Thyroid gland (tissue), 4 donors: ENCODE measurements around the gene HSPA9. TPM values are rescaled to one million over a fixed set of nuclear protein-coding genes. Genes with fewer than 3 reads are reported as not detected.

Source experiments
- DNase-seq, 2 donors: peaks; one replicate each; pipeline ENCODE4 v3.0.0-alpha.2; 2019
- H3K27ac ChIP-seq, 3 donors: fragments of 200-600 bp; sonication (generic); 1 replicate in 2 of 3; 2 replicates in 1 of 3; pipeline ENCODE4 v1.5.1; 2016 to 2019; ENCODE audit warnings: mild to moderate bottlenecking in 1 of 3, moderate library complexity in 1 of 3
- H3K27me3 ChIP-seq: fragments of 200-600 bp; sonication (generic); one replicate; pipeline ENCODE4 v1.5.1; 2019
- H3K36me3 ChIP-seq, 2 donors: fragments of 200-600 bp; sonication (generic); one replicate each; pipeline ENCODE4 v1.5.1; 2016 to 2019
- H3K4me1 ChIP-seq, 2 donors: fragments of 200-600 bp; sonication (generic); one replicate each; pipeline ENCODE4 v1.5.1; 2017 to 2019
- H3K4me3 ChIP-seq, 3 donors: fragments of 200-600 bp; sonication (generic); replicated peaks in 1 of 3; 1 replicate in 2 of 3; 2 replicates in 1 of 3; pipeline ENCODE4 v1.5.1; 2016; ENCODE audit warnings: mild to moderate bottlenecking in 1 of 3
- H3K9me3 ChIP-seq: fragments of 200-600 bp; sonication (generic); one replicate; pipeline ENCODE4 v1.5.1; 2017
- POLR2A ChIP-seq, 2 donors: fragments of 450-650 bp; IDR thresholded peaks; one replicate each; pipeline ENCODE4 v1.6.1; 2017; ENCODE audit warnings: antibody characterized with exemption in 2 of 2, mild to moderate bottlenecking in 2 of 2, moderate library complexity in 1 of 2
- WGBS, 2 donors: methylation state at CpG; one replicate each; pipeline ENCODE4 v1.1.5; 2017; 5-methylcytosine and 5-hydroxymethylcytosine counted together
- intact Hi-C: fragments of 100-400 bp; cut with DNase I; formaldehyde crosslinking; loops from one replicate; pipeline ENCODE4 v1.15.1; 2023
- total RNA-seq, 4 donors: library from RNA; depleted of rRNA; stranded (reverse); fragments of >200 nt; gene quantifications; one replicate each; pipeline ENCODE4 v1.2.3, GENCODE V29; 2016
- TF ChIP-seq, protein P1 (sequence below), 6 experiments: fragments of 200-600 bp in 3 of 6; fragments of 450-650 bp in 3 of 6; sonication (generic) in 3 of 6; IDR thresholded peaks; one replicate each; pipeline ENCODE4 v1.5.1; 2016 to 2019; ENCODE audit warnings: antibody characterized with exemption in 6 of 6, mild to moderate bottlenecking in 2 of 6, inconsistent platforms in 1 of 6, moderate library complexity in 1 of 6

HSPA9 gene
- total RNA-seq, 4 donors from 2014 or later = 253 to 556 (median 406) TPM

DNA sequence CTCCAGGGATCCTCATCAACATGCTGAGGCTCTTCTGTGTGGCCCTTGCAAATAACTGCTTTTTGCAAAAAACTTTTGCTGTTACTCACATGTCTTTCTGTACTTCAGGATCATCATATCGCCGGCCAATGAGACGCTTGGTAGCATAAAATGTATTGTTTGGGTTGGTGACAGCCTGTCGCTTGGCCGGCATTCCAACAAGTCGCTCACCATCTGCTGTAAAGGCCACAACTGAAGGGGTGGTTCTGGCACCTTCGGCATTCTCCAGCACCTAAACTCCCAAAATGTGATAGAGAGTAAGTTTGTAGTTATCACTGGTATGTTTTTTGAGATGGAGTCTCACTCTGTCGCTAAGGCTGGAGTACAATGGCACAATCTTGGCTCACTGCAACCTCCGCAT lies 4.3 kb downstream of the HSPA9 start:
- no peak for TF ChIP-seq POLR2A (IDR thresholded peaks at IDR 0.05)
- TF ChIP-seq, protein P1, sequence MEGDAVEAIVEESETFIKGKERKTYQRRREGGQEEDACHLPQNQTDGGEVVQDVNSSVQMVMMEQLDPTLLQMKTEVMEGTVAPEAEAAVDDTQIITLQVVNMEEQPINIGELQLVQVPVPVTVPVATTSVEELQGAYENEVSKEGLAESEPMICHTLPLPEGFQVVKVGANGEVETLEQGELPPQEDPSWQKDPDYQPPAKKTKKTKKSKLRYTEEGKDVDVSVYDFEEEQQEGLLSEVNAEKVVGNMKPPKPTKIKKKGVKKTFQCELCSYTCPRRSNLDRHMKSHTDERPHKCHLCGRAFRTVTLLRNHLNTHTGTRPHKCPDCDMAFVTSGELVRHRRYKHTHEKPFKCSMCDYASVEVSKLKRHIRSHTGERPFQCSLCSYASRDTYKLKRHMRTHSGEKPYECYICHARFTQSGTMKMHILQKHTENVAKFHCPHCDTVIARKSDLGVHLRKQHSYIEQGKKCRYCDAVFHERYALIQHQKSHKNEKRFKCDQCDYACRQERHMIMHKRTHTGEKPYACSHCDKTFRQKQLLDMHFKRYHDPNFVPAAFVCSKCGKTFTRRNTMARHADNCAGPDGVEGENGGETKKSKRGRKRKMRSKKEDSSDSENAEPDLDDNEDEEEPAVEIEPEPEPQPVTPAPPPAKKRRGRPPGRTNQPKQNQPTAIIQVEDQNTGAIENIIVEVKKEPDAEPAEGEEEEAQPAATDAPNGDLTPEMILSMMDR (IDR thresholded peaks at IDR 0.05) = no peak
- DNase-seq = no peak
- peaks cover 5 to 18% of the 10 kb centered on the region in 2 donors for H3K4me1 ChIP-seq
- H3K27me3 ChIP-seq = no peaks in the 10 kb centered on the region
- 98 to 99% methylated on average over 9 of the region's 9 CpGs for WGBS, 2 donors
- H3K27ac ChIP-seq = no peak overlapping the region
- intact Hi-C loops = no loop called here
- H3K4me3 ChIP-seq = no peak overlapping the region
- H3K36me3 ChIP-seq = peaks cover 63 to 66% of the 10 kb centered on the region in 2 donors
- H3K9me3 ChIP-seq = no peaks in the 10 kb centered on the region

DNA sequence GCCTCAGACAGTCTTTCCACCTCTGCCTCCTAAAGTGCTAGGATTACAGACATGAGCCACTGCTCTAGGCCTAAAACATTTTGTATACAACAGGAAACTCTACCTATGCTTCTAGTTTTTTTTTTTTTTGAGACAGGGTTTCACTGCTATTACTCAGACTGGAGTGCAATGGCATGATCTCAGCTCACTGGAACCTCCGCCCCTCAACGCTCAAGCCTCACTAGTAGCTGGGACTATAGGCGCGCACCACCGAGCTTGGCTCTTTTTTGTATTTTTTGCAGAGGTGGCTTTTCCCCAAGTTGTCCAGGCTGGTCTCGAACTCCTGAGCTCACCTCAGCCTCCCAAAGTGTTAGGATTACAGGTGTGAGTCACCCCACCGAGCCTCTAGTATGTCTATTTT lies 5.4 kb downstream of the HSPA9 start:
- Histone ChIP-seq H3K36me3 (peaks cover 74 to 77% of the 10 kb centered on the region in 2 donors), H3K27ac (no peak overlapping the region), H3K4me1 (peaks cover 5 to 18% of the 10 kb centered on the region in 2 donors), H3K27me3 (no peaks in the 10 kb centered on the region), H3K9me3 (no peaks in the 10 kb centered on the region), H3K4me3 (no peak overlapping the region)
- DNase-seq = no peak
- TF ChIP-seq, protein P1 (IDR thresholded peaks at IDR 0.05) = no peak
- no peak for TF ChIP-seq POLR2A (IDR thresholded peaks at IDR 0.05)
- WGBS, 2 donors = 86 to 90% methylated on average over 7 of the region's 7 CpGs
- intact Hi-C loops = no loop called here

DNA sequence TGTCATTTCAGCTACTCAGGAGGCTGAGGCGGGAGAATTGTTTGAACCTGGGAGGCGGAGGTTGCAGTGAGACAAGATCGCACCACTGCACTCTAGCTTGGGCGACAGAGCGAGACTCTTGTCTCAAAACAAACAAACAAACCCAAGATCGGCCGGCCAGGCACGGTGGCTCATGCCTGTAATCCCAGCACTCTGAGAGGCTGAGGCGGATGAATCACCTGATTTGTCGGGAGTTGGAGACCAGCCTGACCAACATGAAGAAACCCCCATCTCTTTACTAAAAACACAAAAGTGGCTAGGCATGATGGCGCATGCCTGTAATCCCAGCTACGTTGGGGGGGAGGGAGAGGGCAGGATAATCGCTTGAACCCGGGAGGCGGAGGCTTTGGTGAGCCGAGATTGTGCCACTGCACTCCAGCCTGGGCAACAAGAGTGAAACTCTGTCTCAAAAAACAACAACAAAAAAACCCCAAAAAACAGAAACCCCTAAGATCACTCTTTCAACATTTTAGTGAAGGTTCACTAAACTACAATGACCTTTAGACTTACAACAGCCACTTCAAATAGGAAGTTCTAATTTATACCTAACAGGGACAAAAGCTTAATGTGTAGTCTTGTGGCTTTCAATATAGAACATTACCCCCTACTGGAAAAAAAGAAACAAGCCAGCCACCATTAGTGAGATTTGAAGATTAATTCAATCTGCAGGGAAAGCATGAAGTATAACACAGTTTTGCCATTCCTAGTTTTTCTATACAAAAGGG lies 7.0 kb downstream of the HSPA9 start:
- no peak overlapping the region for H3K27ac ChIP-seq
- intact Hi-C loops = no loop called here
- 80 to 83% methylated on average over 16 of the region's 16 CpGs for WGBS, 2 donors
- peaks cover 78 to 83% of the 10 kb centered on the region in 2 donors for H3K36me3 ChIP-seq
- H3K9me3 ChIP-seq = no peaks in the 10 kb centered on the region
- TF ChIP-seq POLR2A (IDR thresholded peaks at IDR 0.05) = no peak
- TF ChIP-seq, protein P1 (IDR thresholded peaks at IDR 0.05) = no peak
- peak in 1 of 2 donors; percentile 43 for DNase-seq
- H3K27me3 ChIP-seq = no peaks in the 10 kb centered on the region
- H3K4me1 ChIP-seq = peaks cover 0 to 8% of the 10 kb centered on the region in 2 donors
- no peak overlapping the region for H3K4me3 ChIP-seq

DNA sequence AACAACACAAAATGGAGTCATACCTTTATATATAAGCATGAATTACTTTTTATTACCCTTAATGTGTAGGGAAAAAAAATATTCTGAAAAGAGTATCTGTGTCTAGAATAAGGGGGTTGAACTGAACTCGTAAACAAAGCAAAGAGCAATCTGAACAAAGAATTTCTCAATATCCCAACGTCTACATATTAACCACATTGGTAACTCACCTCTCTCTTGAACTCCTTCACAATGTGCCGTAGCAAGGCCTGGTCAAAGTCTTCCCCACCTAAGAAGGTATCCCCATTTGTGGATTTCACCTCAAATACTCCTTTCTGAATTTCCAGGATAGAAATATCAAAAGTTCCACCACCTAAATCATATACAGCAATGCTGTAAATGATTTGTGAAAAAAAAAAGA lies 8.4 kb downstream of the HSPA9 start:
- 91% methylated on average over 3 of the region's 3 CpGs for WGBS, 2 donors
- Histone ChIP-seq H3K36me3 (peaks cover 68 to 69% of the 10 kb centered on the region in 2 donors), H3K27ac (no peak overlapping the region), H3K9me3 (no peaks in the 10 kb centered on the region), H3K4me1 (peaks cover 0 to 8% of the 10 kb centered on the region in 2 donors), H3K27me3 (no peaks in the 10 kb centered on the region), H3K4me3 (no peak overlapping the region)
- intact Hi-C loops = no loop called here
- no peak for DNase-seq
- TF ChIP-seq, protein P1 (IDR thresholded peaks at IDR 0.05) = no peak
- TF ChIP-seq POLR2A (IDR thresholded peaks at IDR 0.05) = no peak

DNA sequence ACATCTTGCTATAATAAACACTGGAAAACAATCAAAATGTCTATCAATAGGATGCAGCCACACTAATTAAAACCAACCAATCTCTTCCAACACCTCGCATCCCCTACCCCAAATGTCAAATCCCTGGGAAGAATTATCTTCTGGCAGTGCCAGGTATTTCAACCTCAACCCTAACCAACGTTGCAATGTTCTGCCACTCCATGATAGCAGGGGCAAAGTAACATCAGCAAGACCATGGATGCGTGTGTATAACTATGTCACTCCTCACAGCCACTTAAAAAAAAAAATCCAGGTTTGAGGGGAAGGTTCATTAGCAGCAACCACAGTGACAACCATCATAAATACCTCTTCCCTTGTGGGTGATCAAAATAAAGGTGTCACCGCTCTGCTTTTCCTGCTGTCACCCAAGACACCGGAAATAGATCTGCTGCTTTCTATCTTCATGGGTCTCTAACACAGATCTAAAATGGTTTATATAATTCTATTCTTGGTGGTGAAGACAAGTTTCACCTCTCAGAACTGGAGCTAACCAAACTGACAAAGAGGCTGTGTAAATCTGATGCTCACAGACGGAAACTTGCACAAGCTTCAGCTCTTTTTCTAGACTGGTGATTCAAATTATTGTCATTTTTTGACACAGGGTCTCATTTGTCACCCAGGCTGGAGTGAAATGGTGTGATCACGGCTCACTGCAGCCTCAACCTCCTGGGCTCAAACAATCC lies 9.9 kb downstream of the HSPA9 start:
- peaks cover 68 to 75% of the 10 kb centered on the region in 2 donors for H3K36me3 ChIP-seq
- no peak overlapping the region for H3K27ac ChIP-seq
- peaks cover 4 to 13% of the 10 kb centered on the region in 2 donors for H3K4me1 ChIP-seq
- WGBS, 2 donors = 88 to 90% methylated on average over 7 of the region's 7 CpGs
- H3K9me3 ChIP-seq = no peaks in the 10 kb centered on the region
- H3K4me3 ChIP-seq = no peak overlapping the region
- TF ChIP-seq POLR2A (IDR thresholded peaks at IDR 0.05) = no peak
- TF ChIP-seq, protein P1 (IDR thresholded peaks at IDR 0.05) = no peak
- H3K27me3 ChIP-seq = no peaks in the 10 kb centered on the region
- no peak for DNase-seq
- intact Hi-C loops = no loop called here
